22Rv1 (cell line): ENCODE results near the gene CDKAL1.

Source experiments
- H3K27ac ChIP-seq: fragments of 450-650 bp; 2 replicates; pipeline ENCODE4 v1.5.1; 2017
- CTCF ChIP-seq: fragments of 450-650 bp; IDR thresholded peaks from 2 replicates; pipeline ENCODE4 v1.5.1; 2017; ENCODE audit warnings: mild to moderate bottlenecking
- ZFX ChIP-seq: fragments of 450-650 bp; IDR thresholded peaks from 2 replicates; pipeline ENCODE4 v1.6.1; 2017; ENCODE audit warnings: antibody characterized with exemption, borderline replicate concordance

The CDKAL1 gene

GRCh38 chr6:21141616-21142303 is 607.5 kb downstream of the CDKAL1 start:
- H3K27ac ChIP-seq: no peak overlapping the region
- TF ChIP-seq ZFX: no peak
- no peak for TF ChIP-seq CTCF

GRCh38 chr6:21142741-21143140 is 608.5 kb downstream of the CDKAL1 start:
- no peak overlapping the region for H3K27ac ChIP-seq
- TF ChIP-seq ZFX: no peak
- TF ChIP-seq CTCF: no peak

GRCh38 chr6:21143645-21144044 is 609.4 kb downstream of the CDKAL1 start:
- no peak overlapping the region for H3K27ac ChIP-seq
- TF ChIP-seq ZFX: no peak
- TF ChIP-seq CTCF: no peak

- TF ChIP-seq ZFX (no peak), CTCF (no peak)
- H3K27ac ChIP-seq: no peak overlapping the region
Observed at GRCh38 chr6:21144928-21145327, 610.7 kb downstream of the CDKAL1 start.

- no peak for TF ChIP-seq CTCF
- no peak for TF ChIP-seq ZFX
- no peak overlapping the region for H3K27ac ChIP-seq
Observed at GRCh38 chr6:21147995-21148394, 613.7 kb downstream of the CDKAL1 start.

GRCh38 chr6:21149470-21149869 is 615.2 kb downstream of the CDKAL1 start:
- no peak overlapping the region for H3K27ac ChIP-seq
- no peak for TF ChIP-seq CTCF
- no peak for TF ChIP-seq ZFX

- H3K27ac ChIP-seq: no peak overlapping the region
- no peak for TF ChIP-seq ZFX
Observed at GRCh38 chr6:21150667-21151066, 616.4 kb downstream of the CDKAL1 start.

- no peak overlapping the region for H3K27ac ChIP-seq
- TF ChIP-seq ZFX (no peak), CTCF (no peak)
Observed at GRCh38 chr6:21151119-21151518, 616.9 kb downstream of the CDKAL1 start.
